H1 (cell line): ENCODE data around the gene TSPAN15. TPM values are rescaled to one million over a fixed set of nuclear protein-coding genes. Genes with fewer than 3 reads are reported as not detected.

Source experiments
- CTCF ChIA-PET: fragments of 300-600 bp; sonication (Branson Sonifier 250); formaldehyde crosslinking; loops from one replicate; lab custom pipeline; 2021; ENCODE audit not compliant: partially characterized antibody; lab: Charles Lee
- POLR2A ChIA-PET: fragments of 300-600 bp; sonication (Branson Sonifier 250); formaldehyde crosslinking; loops from one replicate; lab custom pipeline; 2021; ENCODE audit warnings: inconsistent platforms; ENCODE audit not compliant: partially characterized antibody; lab: Charles Lee
- DNase-seq, 2 experiments: peaks; one replicate each; pipeline versions ENCODE4 v3.0.0 to v3.0.0-alpha.2; 2010 to 2022; ENCODE audit warnings: low spot score in 2 of 2, low read depth in 1 of 2, mixed read lengths in 1 of 2
- FAIRE-seq: peaks from 2 replicates; lab custom pipeline; 2011; peaks lifted over from hg19 to GRCh38; lab: Jason Lieb, UNC
- H2AFZ ChIP-seq: 2 replicates; pipeline ENCODE4 v1.8.1; 2012; ENCODE audit warnings: low read length, inconsistent platforms
- H2AK5ac ChIP-seq: 2 replicates; pipeline ENCODE4 v1.6.1; 2013; ENCODE audit warnings: low read depth, low read length
- H2BK120ac ChIP-seq: replicated peaks from 2 replicates; pipeline ENCODE3; 2013; ENCODE audit warnings: low read depth, low read length, inconsistent platforms
- H2BK12ac ChIP-seq: 2 replicates; pipeline ENCODE4 v1.6.1; 2013; ENCODE audit warnings: low read depth, low read length
- H2BK15ac ChIP-seq: 2 replicates; pipeline ENCODE4 v1.6.1; 2013; ENCODE audit warnings: low read length
- H2BK20ac ChIP-seq: 2 replicates; pipeline ENCODE4 v1.6.1; 2013; ENCODE audit warnings: low read length
- H2BK5ac ChIP-seq: 2 replicates; pipeline ENCODE4 v1.6.1; 2013; ENCODE audit warnings: low read depth, low read length
- H3K14ac ChIP-seq: 2 replicates; pipeline ENCODE4 v1.6.1; 2013; ENCODE audit warnings: inconsistent platforms; ENCODE audit not compliant: insufficient read length
- H3K18ac ChIP-seq: 2 replicates; pipeline ENCODE4 v1.6.1; 2013; ENCODE audit warnings: low read length; ENCODE audit errors: extremely low read depth
- H3K23ac ChIP-seq: 2 replicates; pipeline ENCODE4 v1.6.1; 2013; ENCODE audit warnings: inconsistent platforms; ENCODE audit not compliant: insufficient read length
- H3K23me2 ChIP-seq: 2 replicates; pipeline ENCODE4 v1.6.1; 2013; ENCODE audit warnings: low read depth, low read length
- H3K27ac ChIP-seq: 2 replicates; pipeline ENCODE4 v1.6.1; 2011; ENCODE audit warnings: low read depth, low read length, inconsistent platforms
- H3K27me3 ChIP-seq, 4 experiments: replicated peaks in 1 of 4; 1 replicate in 1 of 4; 2 replicates in 3 of 4; pipeline versions ENCODE4 v1.6.1 to v1.8.1; 2011 to 2013; ENCODE audit warnings: low read length in 3 of 4, mild to moderate bottlenecking in 3 of 4, inconsistent platforms in 2 of 4, mixed read lengths in 2 of 4, moderate library complexity in 1 of 4; ENCODE audit not compliant: control insufficient read depth in 3 of 4, insufficient read depth in 3 of 4; ENCODE audit errors: extremely low read depth in 1 of 4
- H3K36me3 ChIP-seq, 4 experiments: 2 replicates each; pipeline versions ENCODE4 v1.6.1 to v1.8.1; 2011 to 2013; ENCODE audit warnings: mild to moderate bottlenecking in 4 of 4, low read length in 3 of 4, moderate library complexity in 2 of 4, control low read depth in 1 of 4, inconsistent platforms in 1 of 4; ENCODE audit not compliant: insufficient read depth in 4 of 4, control insufficient read depth in 2 of 4
- H3K4ac ChIP-seq: replicated peaks from 2 replicates; pipeline ENCODE3; 2013; ENCODE audit warnings: low read length, low read depth, mixed read lengths, inconsistent platforms; ENCODE audit not compliant: insufficient read length
- H3K4me1 ChIP-seq, 4 experiments: replicated peaks in 1 of 4; 1 replicate in 1 of 4; 2 replicates in 3 of 4; pipeline versions ENCODE4 v1.6.1 to v1.8.1; 2011 to 2013; ENCODE audit warnings: low read length in 3 of 4, inconsistent platforms in 2 of 4, mixed read lengths in 1 of 4; ENCODE audit not compliant: insufficient read depth in 4 of 4, control insufficient read depth in 3 of 4
- H3K4me2 ChIP-seq, 2 experiments: 2 replicates each; pipeline versions ENCODE4 v1.6.1 to v1.8.1; 2011 to 2013; ENCODE audit warnings: low read depth in 2 of 2, low read length in 2 of 2, control low read depth in 1 of 2, inconsistent platforms in 1 of 2, mild to moderate bottlenecking in 1 of 2; ENCODE audit not compliant: insufficient read depth in 1 of 2
- H3K4me3 ChIP-seq, 4 experiments: fragments of 200-600, 300-600 bp in 1 of 4; sonication (generic), shearing (Covaris generic), sonication (Bioruptor Twin) in 1 of 4; 2 replicates each; pipeline versions ENCODE4 v1.5.1 to v1.8.1; 2011 to 2016; ENCODE audit warnings: low read length in 4 of 4, low read depth in 3 of 4, control low read depth in 2 of 4, inconsistent platforms in 2 of 4, mild to moderate bottlenecking in 2 of 4, mixed read lengths in 1 of 4, moderate library complexity in 1 of 4; ENCODE audit not compliant: insufficient read depth in 2 of 4; ENCODE audit errors: extremely low read depth in 1 of 4
- H3K56ac ChIP-seq: replicated peaks from 2 replicates; pipeline ENCODE3; 2013; ENCODE audit warnings: low read depth, mild to moderate bottlenecking, mixed read lengths, low read length, inconsistent platforms; ENCODE audit not compliant: insufficient read length
- H3K79me1 ChIP-seq: 2 replicates; pipeline ENCODE4 v1.6.1; 2013; ENCODE audit warnings: low read depth, low read length, control low read depth
- H3K79me2 ChIP-seq, 2 experiments: 2 replicates each; pipeline versions ENCODE4 v1.6.1 to v1.8.1; 2012 to 2013; ENCODE audit warnings: low read length in 2 of 2, mild to moderate bottlenecking in 2 of 2, inconsistent platforms in 1 of 2; ENCODE audit not compliant: insufficient read depth in 2 of 2, control insufficient read depth in 1 of 2
- H3K9ac ChIP-seq, 4 experiments: replicated peaks in 1 of 4; 1 replicate in 1 of 4; 2 replicates in 3 of 4; pipeline versions ENCODE4 v1.6.1 to v1.8.1; 2011 to 2013; ENCODE audit warnings: low read depth in 3 of 4, low read length in 3 of 4, control low read depth in 2 of 4, mild to moderate bottlenecking in 2 of 4, moderate library complexity in 2 of 4, inconsistent platforms in 1 of 4; ENCODE audit errors: extremely low read depth in 1 of 4
- H3K9me3 ChIP-seq, 2 experiments: 2 replicates each; pipeline versions ENCODE4 v1.6.1 to v1.8.1; 2012 to 2013; ENCODE audit warnings: mild to moderate bottlenecking in 2 of 2, moderate library complexity in 2 of 2, control low read depth in 1 of 2, inconsistent platforms in 1 of 2, low read depth in 1 of 2, low read length in 1 of 2, mixed read lengths in 1 of 2; ENCODE audit not compliant: insufficient read depth in 2 of 2
- H4K20me1 ChIP-seq, 2 experiments: replicated peaks in 1 of 2; 2 replicates each; pipeline versions ENCODE3 to v1.8.1; 2011 to 2013; ENCODE audit warnings: inconsistent platforms in 2 of 2, low read length in 2 of 2, mild to moderate bottlenecking in 1 of 2; ENCODE audit not compliant: insufficient read depth in 2 of 2, control insufficient read depth in 1 of 2
- H4K5ac ChIP-seq: 2 replicates; pipeline ENCODE4 v1.6.1; 2013; ENCODE audit warnings: low read length, low read depth, mixed read lengths, inconsistent platforms; ENCODE audit not compliant: insufficient read length
- H4K8ac ChIP-seq: 2 replicates; pipeline ENCODE4 v1.8.0; 2013; ENCODE audit warnings: mild to moderate bottlenecking, moderate library complexity, low read length, inconsistent platforms; ENCODE audit not compliant: insufficient read depth; ENCODE audit errors: extremely low read depth
- H4K91ac ChIP-seq: replicated peaks from 2 replicates; pipeline ENCODE3; 2013; ENCODE audit warnings: low read length, mixed read lengths, inconsistent platforms; ENCODE audit not compliant: insufficient read length
- GABPA ChIP-seq: IDR thresholded peaks from 2 replicates; pipeline ENCODE4 v1.6.1; 2011; ENCODE audit warnings: mild to moderate bottlenecking, low read length, moderate library complexity, borderline replicate concordance; ENCODE audit not compliant: insufficient read depth
- GTF2F1 ChIP-seq: IDR thresholded peaks from 2 replicates; pipeline ENCODE4 v1.6.1; 2012; ENCODE audit warnings: low read depth, low read length, improper control_type of control experiment, borderline replicate concordance
- JUN ChIP-seq: IDR thresholded peaks from 2 replicates; pipeline ENCODE4 v1.6.1; 2011; ENCODE audit warnings: low read depth, mild to moderate bottlenecking, improper control_type of control experiment, low read length
- KDM1A ChIP-seq: fragments of 200-600, 300-600 bp; sonication (generic); IDR thresholded peaks from 2 replicates; pipeline ENCODE4 v1.7.1; 2016; ENCODE audit warnings: mild to moderate bottlenecking, low read length, borderline replicate concordance
- MAFK ChIP-seq: IDR thresholded peaks from 2 replicates; pipeline ENCODE4 v1.6.1; 2012; ENCODE audit warnings: low read depth, mild to moderate bottlenecking, improper control_type of control experiment, low read length
- SP2 ChIP-seq: IDR thresholded peaks from 2 replicates; pipeline ENCODE4 v1.6.1; 2012; ENCODE audit warnings: mild to moderate bottlenecking, low read length, inconsistent platforms
- SP4 ChIP-seq: IDR thresholded peaks from 2 replicates; pipeline ENCODE4 v1.6.1; 2012; ENCODE audit warnings: low read length, inconsistent platforms
- WGBS, 2 experiments: shearing (Covaris generic) in 1 of 2; methylation state at CpG; one replicate each; pipeline versions ENCODE4 v1.1.6 to v1.1.7; 2013 to 2015; ENCODE audit warnings: low lambda C conversion rate in 2 of 2, mixed read lengths in 2 of 2, inconsistent platforms in 1 of 2, low coverage in 1 of 2, missing lambda C conversion rate in 1 of 2; ENCODE audit not compliant: insufficient replicate concordance in 2 of 2, insufficient coverage in 1 of 2, insufficient read length in 1 of 2; ENCODE audit errors: extremely low coverage in 1 of 2, missing lambda C conversion rate in 1 of 2; 5-methylcytosine and 5-hydroxymethylcytosine counted together
- polyA plus RNA-seq, 7 experiments: library from polyadenylated mRNA; depleted of rRNA in 3 of 7; stranded (reverse) in 5 of 7; unstranded in 2 of 7; fragments of >200 nt in 5 of 7; fragments of 200-250 nt in 2 of 7; gene quantifications; 1 replicate in 5 of 7; 2 replicates in 1 of 7; 4 replicates in 1 of 7; pipeline versions ENCODE4 v1.2.1 to v1.2.3, GENCODE V29; 2011 to 2013; ENCODE audit warnings: missing spikeins in 2 of 7, mixed read lengths in 2 of 7
- total RNA-seq: library from RNA; stranded (reverse); fragmentation: NEBNext Ultra II Directional; extraction: Animal tissue kit (Norgen Biotek cat#: 25700); gene quantifications from 2 replicates; pipeline ENCODE4 v1.2.1, GENCODE V29; 2021

Gene TSPAN15
- total and polyA plus RNA-seq, 2 of the 8 experiments (the other 6 are each of a cell fraction or from before 2014, with no cell fraction given): 9.7 to 20.0 TPM

DNA sequence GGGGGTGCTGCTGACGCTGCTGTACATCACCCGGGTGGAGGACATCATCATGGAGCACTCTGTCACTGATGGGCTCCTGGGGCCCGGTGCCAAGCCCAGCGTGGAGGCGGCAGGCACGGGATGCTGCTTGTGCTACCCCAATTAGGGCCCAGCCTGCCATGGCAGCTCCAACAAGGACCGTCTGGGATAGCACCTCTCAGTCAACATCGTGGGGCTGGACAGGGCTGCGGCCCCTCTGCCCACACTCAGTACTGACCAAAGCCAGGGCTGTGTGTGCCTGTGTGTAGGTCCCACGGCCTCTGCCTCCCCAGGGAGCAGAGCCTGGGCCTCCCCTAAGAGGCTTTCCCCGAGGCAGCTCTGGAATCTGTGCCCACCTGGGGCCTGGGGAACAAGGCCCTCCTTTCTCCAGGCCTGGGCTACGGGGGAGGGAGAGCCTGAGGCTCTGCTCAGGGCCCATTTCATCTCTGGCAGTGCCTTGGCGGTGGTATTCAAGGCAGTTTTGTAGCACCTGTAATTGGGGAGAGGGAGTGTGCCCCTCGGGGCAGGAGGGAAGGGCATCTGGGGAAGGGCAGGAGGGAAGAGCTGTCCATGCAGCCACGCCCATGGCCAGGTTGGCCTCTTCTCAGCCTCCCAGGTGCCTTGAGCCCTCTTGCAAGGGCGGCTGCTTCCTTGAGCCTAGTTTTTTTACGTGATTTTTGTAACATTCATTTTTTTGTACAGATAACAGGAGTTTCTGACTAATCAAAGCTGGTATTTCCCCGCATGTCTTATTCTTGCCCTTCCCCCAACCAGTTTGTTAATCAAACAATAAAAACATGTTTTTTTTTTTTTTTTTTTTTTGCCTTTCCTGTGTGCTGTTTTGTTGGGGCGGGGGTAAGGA lies 55.8 kb downstream of the TSPAN15 start:
- POLR2A ChIA-PET: interaction anchor here (0.6 to 1.4 kb wide), 4 partner anchors 16 to 1066 kb away, joined by 3 to 5 read pairs (median 3); no protein-coding TSS in a partner anchor
- H2AFZ ChIP-seq: no peak overlapping the region

More for the DNA sequence above, 55.8 kb downstream of the TSPAN15 start:
- H4K91ac ChIP-seq: peak overlapping the region; percentile 46
- no peaks in the 10 kb centered on the region for H3K27me3 ChIP-seq
- no peak for DNase-seq
- H2BK12ac ChIP-seq: 0 out of 2 replicates have a peak overlapping the region, but pooled peaks have one; percentile 39
- H4K20me1 ChIP-seq: no peaks in the 10 kb centered on the region
- no peak overlapping the region for H2BK5ac ChIP-seq
- FAIRE-seq: no peak
- H2BK15ac ChIP-seq: 0 out of 2 replicates have a peak overlapping the region, but pooled peaks have one; percentile 46
- H2AK5ac ChIP-seq: peak overlapping the region; percentile 75; the same call in 1 of the 2 replicates
- H3K27ac ChIP-seq: no peak overlapping the region
- no peaks in the 10 kb centered on the region for H3K23me2 ChIP-seq
- peak overlapping the region; percentile 57; the same call in 1 of the 2 replicates for H3K18ac ChIP-seq
- no peak overlapping the region for H3K4ac ChIP-seq
- CTCF ChIA-PET: interaction anchor here (0.6 to 28.6 kb wide), 31 partner anchors 8 to 452 kb away, joined by 3 to 1068 read pairs (median 6); partner anchors contain the start of gene TSPAN15
- H3K4me3 ChIP-seq: peak overlapping the region in 1 of 4 experiments; percentile 29; a peak in 1 of 8 replicates
- H3K14ac ChIP-seq: no peak overlapping the region
- H3K9me3 ChIP-seq: no peaks in the 10 kb centered on the region
- peak overlapping the region; percentile 28 for H4K8ac ChIP-seq
- no peak overlapping the region for H2BK20ac ChIP-seq
- no peak overlapping the region for H3K56ac ChIP-seq
- H3K9ac ChIP-seq: no peak overlapping the region
- H3K79me1 ChIP-seq: no peaks in the 10 kb centered on the region
- H3K4me2 ChIP-seq: no peak overlapping the region
- H3K36me3 ChIP-seq: no peaks in the 10 kb centered on the region; a peak in 1 of 8 replicates
- H3K4me1 ChIP-seq: peaks cover 0 to 6% (median 5%) of the 10 kb centered on the region in 4 experiments; a peak in 5 of 7 replicates
- no peak overlapping the region for H2BK120ac ChIP-seq
- H4K5ac ChIP-seq: no peak overlapping the region
- WGBS, 2 experiments: 82% methylated on average over 18 of the region's 19 CpGs; no CpG with 5 or more reads in 1 of the 2 experiments
- no peaks in the 10 kb centered on the region for H3K79me2 ChIP-seq
- no peak for TF ChIP-seq KDM1A
- TF ChIP-seq GABPA: no peak
- no peak for TF ChIP-seq SP2
- no peak for TF ChIP-seq GTF2F1
- 0 out of 2 replicates have a peak, but pooled peaks have one; percentile 13 for TF ChIP-seq SP4
- no peak for TF ChIP-seq JUN
- no peak for TF ChIP-seq MAFK
- H3K23ac ChIP-seq: no peak overlapping the region
